Measurements from ENCODE around the gene RIOK2.

DNA sequence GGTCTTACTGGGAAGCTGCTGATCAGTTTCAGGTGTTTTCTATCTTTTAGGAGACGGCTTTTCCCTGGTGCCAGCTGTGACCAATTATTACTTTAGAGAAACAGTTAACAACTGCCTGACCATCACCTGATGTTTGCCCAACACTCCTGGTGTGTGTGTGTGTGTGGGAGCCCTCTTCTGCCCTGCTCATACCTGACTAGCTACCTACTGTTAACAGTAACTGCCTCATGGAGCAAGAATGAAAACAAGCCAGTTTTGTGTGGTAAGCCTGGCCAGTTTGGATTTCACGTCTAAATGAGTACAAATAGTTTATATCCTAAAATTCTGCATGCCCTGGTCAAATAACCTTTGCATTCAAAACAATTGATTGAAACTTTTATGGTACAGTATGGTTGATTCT, 46.1 kb upstream of the RIOK2 start:
- TF ChIP-seq, protein P1, sequence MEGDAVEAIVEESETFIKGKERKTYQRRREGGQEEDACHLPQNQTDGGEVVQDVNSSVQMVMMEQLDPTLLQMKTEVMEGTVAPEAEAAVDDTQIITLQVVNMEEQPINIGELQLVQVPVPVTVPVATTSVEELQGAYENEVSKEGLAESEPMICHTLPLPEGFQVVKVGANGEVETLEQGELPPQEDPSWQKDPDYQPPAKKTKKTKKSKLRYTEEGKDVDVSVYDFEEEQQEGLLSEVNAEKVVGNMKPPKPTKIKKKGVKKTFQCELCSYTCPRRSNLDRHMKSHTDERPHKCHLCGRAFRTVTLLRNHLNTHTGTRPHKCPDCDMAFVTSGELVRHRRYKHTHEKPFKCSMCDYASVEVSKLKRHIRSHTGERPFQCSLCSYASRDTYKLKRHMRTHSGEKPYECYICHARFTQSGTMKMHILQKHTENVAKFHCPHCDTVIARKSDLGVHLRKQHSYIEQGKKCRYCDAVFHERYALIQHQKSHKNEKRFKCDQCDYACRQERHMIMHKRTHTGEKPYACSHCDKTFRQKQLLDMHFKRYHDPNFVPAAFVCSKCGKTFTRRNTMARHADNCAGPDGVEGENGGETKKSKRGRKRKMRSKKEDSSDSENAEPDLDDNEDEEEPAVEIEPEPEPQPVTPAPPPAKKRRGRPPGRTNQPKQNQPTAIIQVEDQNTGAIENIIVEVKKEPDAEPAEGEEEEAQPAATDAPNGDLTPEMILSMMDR (IDR thresholded peaks at IDR 0.05), result no peak
- TF ChIP-seq POLR2A (IDR thresholded peaks at IDR 0.05), result no peak

Measured in esophagus squamous epithelium (tissue), 4 donors.